ENCODE measurements around the gene ZBTB16.

Gene ZBTB16

DNA sequence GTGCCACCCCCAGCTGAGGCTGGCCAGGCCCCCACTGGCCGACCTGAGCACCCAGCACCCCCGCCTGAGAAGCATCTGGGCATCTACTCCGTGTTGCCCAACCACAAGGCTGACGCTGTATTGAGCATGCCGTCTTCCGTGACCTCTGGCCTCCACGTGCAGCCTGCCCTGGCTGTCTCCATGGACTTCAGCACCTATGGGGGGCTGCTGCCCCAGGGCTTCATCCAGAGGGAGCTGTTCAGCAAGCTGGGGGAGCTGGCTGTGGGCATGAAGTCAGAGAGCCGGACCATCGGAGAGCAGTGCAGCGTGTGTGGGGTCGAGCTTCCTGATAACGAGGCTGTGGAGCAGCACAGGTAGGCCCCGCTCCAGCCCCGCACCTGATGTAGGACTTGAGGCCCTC lies 4.7 kb downstream of the ZBTB16 start:
- no peak for DNase-seq (ENCODE audit: low spot score)

DNA sequence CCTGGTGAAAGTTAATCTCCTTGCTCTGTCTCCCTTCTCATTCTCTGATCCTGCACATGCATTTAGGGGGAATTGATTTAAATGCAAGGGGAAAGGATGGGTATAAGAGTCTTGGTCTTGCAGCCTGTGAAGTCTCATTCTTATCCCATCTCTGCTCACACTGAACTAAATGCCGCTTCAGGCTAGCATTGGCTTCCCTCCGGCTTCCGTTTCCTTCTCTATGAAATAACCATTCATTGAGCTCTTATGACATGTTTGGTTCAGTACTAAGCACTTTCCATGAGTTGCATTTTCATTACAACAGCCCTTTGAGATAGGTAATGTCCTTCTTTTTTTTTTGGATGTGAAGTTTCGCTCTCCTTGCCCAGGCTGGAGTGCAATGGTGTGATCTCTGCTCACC lies 5.6 kb downstream of the ZBTB16 start:
- DNase-seq (ENCODE audit: low spot score) = no peak

DNA sequence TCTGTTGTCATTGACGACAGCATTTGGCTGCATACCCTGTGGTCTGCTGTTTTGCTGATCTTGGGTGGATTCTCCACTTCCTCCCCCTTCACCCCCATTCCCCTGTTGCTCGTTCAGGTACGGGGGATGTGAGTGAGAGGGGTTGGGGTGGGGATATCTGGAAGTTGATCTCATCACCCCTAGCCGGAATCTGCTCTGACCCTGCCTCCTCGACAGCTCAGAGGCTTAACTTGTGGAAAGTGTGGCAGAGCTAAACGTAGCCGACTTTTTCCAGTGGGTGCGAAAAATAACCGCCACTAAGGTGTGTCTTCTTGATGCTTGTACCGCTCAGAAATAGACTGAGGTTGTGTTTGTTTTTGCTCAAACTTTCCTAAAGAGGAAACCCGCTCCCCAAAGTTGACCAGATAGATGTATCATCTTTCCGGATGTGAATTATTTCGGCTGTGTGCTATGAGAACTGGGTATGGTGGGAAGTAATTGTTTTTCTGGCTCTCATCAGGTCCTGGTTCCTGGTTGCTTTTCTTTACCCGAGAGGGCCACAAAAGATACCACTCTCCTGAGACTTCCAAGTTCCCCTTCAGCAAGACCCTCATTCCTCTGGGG lies 6.6 kb downstream of the ZBTB16 start:
- no peak for DNase-seq (ENCODE audit: low spot score)

DNA sequence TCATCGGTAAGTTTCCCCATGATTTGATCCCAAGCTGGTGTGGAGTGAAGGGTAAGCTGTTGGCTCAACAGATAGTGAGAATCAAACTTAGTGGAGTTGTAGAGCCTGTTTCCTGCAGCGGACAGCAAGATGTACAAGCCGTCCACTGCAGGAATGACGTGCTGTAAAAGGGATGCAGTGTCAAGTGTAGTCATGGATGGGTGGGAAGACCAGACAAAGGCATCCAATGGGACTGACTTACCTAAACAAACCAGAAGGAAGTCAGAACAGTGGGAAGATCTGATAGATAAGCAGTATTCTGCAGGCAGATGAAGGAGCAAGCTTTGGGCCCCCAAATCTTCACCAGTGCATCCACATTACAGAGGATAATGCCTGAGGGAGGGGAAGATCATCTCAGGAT lies 8.8 kb downstream of the ZBTB16 start:
- DNase-seq (ENCODE audit: low spot score) = no peak

DNA sequence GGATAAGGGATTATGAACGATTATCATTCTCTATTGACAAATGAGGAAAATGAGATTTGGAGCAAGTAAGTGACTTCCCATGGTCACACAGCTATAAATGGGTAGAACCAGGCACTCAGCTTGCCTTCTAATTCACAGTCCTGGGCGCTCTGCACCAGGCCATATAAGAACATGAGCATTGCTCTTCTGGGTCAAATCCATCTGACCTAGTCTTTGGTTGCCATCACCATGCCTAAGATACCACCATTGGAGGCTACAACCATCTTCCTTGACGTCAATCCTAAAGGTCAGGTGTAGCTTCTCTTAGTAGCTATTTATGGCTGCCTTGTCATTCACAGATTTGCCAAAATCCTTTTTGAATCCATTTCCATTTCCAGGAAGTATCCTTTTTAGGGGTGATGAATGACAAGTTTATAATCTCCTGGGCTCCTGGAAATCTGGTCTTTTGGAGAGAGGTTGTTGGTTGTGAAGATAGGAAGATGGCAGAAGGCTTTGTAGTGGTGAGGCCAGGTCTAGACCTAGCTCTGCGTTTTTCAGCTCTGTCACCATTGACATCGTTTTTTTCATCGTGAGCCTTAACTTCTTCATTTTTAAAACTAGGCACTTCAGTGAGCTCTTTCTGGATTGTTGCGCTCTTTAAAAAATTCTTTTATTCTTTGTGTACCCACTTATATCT lies 11.1 kb downstream of the ZBTB16 start:
- DNase-seq (ENCODE audit: low spot score) = no peak

DNA sequence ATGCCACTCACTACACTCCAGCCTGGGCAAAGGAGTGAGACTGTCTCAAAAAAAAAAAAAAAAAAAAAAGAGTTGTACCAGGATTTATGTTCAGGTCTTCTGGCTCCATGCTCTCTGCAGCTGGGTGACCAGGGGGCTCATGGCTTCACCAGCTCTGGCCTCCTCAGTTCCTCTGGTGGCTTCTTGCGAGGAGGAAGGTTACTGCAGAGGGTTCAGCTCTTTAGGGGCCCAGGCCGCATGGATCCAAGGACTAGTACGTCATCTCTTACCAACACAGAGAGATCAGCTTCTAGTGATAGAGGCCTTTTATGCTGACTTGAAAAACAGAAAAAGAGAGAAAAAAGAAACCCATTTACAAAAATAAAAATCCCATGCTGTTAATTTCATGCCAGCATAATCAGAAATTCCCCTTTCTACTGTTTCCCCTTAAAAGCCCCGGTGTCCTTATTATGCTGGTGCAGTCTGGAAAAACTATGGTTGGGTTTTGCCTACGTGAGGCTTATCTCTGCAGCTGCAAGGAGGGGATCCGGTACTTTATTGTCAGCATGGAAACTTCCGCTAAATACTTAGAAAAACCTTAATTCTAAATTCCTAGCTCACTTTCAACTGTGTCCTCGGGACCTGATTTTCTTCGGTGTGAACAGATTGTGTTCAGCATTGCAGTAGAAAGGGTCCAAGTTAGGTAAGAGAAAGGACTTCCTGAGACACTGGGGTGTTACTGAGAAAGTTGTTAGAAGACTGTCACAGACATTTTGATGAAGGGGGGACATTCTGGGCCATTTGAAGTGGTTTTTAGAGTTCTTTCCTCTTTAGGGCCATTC lies 13.7 kb downstream of the ZBTB16 start:
- no peak for DNase-seq (ENCODE audit: low spot score)

DNA sequence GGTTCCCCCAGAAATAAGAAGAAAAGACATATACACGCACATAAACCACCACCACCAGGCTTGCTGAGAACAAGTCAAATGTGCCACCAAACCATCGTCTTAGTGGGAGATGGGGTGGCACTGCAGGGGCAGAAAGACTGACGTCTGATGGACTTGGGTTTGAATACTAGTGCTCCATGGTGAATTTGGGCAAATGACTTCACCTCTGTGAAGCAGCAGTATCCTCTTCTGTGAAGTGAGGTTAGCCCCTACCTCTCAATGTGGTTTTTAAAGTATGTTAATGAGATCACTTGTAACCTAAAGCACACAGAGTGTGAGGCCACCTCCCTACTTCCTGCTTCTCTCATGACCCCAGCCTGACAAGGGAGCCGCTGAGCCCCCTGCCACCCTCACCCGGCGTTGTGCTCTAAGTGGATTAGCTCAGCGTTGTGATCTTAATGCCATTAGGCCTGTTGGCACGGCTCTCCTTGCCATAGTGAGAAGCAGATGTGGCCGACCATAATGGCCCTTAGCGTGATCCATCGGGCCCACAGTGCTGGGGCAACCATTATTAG lies 14.4 kb downstream of the ZBTB16 start:
- no peak for DNase-seq (ENCODE audit: low spot score)

DNA sequence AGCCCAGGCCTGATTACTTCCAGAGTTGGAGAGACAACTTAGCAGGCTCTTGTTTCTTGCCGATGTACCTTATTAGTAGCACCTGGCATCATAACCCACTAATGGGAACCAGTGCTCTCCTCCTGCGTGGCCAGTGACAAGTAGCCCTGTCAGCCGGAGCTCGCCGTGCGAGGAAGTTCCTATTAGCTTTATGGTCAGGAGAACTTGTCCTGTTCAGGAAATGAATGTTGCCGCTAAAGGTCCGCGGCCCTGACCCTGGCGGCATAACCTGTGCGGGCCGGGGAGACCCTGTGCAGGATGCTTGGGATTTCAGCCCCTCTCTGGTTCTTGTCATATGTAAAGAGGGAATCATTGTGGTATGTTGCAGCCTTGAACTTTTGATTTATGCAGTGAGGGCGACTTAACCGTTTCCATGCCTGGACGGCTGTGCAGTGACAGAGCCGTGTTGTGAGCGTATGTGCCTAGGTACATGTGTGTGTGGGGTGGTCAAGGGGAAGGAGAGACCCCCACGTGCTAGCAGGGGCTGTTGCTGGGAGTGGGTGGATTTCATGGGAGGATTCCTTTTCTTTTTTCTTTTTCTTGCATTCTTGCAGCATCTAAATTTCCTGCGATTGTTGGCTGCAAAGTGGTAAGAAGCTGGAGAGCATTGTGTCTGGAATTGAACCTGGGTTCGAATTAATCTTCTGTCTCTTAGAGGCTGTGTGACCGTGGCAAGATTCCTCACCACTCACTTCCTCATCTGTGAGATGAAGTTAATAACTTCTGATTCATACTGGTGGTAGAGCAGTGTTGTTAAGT lies 15.2 kb downstream of the ZBTB16 start:
- DNase-seq (ENCODE audit: low spot score) = no peak

DNA sequence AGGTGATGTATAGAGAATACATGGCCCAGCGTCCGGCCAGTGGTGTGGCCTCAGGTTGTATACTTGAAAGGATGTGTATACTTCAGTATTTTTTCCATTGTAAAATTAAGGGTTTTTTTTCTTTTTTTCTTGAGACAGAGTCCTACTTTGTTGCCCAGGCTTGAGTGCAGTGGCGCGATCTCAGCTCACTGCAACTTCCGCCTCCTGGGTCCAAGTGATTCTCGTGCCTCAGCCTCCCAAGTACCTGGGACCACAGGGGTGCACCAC lies 15.8 kb downstream of the ZBTB16 start:
- DNase-seq (ENCODE audit: low spot score) = no peak

DNA sequence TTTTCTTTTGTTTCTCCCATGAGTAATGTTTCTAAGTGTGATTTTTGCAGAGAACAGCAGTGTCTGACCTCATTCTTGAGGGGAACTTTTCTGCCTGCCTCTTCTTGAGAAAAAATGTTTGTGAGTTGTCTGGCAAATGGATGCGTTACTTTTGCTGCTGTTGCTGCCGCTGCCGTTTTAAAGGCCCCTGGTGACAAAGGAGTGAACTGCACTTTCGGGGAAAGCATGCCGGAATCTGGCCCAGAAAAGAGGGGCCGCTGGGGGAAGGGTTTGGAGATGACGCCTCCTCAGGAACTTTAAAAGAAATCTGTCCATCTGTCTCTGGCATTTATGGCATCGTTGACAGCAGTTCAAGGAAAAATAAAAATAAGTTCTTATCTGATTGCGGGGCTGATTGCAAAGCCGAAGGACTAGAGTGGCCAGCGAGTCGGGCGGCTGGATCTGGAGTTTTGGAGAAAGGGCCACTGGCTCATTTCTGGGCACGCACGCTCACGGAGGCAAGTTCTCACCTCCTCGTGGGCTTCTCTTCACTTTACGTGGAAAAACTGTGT lies 16.5 kb downstream of the ZBTB16 start:
- peak; percentile 85 for DNase-seq (ENCODE audit: low spot score)

DNA sequence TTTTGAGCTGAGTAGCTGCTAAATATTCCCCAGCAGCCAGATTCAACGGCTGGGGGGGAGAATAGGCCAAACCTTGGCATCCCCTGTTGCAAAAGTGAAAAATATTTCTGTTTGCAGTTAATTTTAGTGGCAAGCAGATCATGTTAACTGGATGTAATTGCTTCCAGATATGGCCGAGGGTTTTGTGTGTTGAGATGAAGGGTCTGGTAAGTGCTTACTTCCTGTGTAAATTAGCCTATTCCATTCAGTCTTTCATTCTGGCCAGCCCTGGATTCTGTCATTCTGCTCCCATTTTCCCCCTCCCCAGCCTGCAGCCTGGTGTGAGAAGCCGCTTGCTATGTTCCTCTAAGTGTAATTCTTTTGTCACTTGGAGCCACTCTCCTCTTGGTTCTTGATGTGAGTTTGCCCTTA lies 17.4 kb downstream of the ZBTB16 start:
- no peak for DNase-seq (ENCODE audit: low spot score)

DNA sequence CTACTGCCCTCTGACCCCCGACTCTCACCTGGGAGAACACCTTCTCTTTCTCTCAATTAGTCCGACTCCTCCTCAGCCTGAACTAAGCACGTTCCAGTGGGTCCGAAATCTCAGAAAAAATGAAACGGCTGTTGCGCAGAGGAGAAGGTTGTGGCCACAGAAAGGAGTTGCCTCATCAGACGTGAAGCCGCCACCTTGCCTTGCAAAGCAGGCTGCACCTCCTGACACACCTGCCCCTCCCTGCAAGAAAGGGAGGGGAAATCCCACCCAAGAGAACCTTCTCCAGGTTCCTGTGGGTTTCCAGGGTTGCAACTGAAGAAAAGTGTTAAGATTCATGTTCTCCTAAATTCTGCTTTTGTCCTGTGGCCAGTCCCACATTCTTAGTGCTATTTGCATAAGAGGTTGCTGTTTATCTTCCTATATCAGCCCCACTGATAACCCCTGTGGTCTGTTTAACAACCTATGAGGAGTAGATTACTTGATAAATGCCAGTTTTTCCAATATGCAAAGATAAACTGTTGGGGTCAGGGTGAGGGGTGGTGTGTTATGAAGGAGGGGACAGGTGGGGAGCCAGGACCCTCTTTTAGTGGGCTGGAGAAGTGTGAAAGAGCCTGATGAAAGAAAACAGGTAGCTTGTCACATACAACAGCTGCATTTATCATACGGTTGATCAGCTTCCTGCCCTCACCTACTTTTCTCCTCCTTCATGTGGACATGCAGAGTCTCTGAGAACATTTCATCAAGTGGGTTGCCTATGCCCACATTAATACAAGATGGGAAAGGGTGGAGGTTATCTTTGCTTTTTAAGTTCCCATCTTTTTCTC lies 18.2 kb downstream of the ZBTB16 start:
- DNase-seq (ENCODE audit: low spot score) = no peak

DNA sequence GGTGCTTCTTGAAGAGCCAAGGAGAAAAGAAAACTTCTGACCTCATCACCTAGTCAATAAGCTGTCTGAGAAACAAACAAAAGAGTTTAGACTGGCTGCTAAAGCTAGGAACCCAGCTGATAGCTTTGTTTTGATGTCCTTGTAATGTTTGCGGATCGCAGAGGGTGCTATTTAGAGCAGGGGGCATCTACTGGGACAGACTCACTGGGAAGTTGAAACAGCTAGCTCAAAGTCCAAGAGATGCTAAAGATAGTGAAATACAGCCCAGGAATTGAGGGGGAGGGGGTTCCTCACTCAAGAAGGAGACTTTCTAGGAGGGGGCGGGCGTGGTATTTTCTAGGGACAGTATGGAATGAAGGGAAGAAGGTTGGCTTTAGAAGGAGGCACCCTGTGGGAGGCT lies 18.9 kb downstream of the ZBTB16 start:
- no peak for DNase-seq (ENCODE audit: low spot score)

DNA sequence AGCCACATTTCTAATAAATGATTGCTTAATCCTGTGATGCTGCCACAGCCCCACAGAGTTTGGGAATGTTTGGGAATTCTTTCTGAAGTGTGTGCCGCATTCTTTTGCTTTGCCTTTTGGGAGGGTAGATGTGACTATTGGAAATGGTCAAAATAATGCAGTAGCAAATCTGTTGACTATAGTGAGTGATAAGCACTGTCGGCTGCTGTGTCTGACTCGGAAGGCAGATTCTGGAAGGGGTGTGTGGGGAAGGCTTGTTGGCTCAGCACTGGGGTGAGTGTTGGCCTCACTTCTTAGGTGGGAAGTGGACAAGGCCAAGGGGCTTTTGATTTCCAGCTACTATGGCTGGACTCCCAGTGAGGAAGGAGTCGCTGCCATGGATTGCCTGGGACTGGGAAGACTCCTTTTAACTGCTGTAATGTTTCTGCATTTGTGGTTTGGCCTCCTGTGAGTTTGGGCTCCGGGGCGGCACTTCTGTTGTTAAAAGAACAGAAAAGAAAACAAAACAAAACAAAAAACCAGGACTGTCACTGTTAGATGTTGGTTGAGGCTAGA lies 20.1 kb downstream of the ZBTB16 start:
- no peak for DNase-seq (ENCODE audit: low spot score)

DNA sequence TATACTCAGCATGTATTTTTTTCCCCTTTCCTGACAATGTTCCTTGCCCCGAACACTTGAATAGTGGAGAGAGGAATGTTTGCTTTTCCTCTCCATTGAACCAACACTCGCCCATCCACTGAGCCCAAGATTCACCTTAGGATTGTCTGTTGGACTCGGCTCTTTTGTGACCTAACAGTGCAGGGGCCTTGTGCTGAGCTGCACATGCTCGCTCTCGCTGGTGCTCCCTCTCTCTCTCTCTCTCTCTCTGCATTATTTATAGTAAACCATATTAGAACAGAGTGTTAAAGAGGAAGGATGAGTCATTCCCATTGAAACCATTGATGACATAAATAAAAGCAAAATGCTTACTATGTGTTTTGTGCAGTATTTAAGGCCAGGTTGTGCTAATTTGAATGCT lies 20.7 kb downstream of the ZBTB16 start:
- no peak for DNase-seq (ENCODE audit: low spot score)

DNA sequence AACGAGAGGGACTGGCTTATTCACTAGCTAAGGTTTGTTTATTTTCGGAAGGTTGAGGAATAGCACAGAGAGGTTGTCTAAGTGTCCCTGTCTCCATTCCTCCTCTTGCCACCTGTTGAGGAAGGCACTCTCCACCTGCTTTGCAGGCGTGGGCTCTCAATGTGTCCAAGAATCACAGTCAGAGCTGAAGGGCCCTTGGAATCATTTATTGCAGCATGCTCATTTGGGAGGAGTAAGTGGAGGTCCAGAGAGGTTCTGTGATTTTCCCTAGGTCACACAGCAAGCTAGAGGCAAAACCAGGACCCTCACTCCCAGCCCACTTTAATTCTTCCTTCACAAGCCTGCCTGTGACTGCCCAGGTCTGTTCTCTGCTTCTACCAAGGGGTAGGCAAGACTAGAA lies 21.3 kb downstream of the ZBTB16 start:
- no peak for DNase-seq (ENCODE audit: low spot score)

DNA sequence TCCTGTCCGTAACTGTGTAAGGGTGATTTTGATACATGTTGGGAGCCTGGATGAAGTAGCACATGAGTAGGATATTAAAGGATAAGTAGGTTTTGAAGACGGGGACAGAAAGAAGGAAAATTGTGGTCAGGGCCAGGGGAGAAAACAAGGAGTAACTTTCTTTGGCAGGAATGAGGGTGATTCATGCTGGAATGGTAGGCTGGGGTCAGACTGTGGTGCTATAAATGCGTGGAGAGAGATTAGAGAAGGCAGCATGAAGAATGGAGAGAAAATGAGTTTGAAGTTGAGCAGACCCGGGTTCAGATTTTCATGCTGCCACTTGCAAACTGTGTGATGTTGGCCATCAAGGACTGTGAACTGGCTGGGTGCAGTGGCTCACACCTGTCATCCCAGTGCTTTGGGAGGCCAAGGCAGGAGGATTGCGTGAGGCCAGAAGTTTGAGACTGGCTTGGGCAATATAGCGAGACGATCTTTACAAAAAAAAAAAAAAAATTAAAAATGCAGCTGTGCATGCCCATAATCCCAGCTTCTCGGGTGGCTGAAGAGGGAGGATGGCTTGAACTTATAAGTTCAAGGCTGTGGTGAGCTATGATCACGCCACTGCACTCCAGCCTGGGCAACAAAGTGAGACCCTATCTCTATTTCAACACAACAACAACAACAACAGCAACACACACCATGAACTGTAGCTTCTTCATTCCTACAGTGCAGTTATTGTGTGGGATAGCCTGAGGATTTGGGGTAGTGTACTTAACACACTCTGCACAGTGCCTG lies 22.3 kb downstream of the ZBTB16 start:
- DNase-seq (ENCODE audit: low spot score) = no peak

DNA sequence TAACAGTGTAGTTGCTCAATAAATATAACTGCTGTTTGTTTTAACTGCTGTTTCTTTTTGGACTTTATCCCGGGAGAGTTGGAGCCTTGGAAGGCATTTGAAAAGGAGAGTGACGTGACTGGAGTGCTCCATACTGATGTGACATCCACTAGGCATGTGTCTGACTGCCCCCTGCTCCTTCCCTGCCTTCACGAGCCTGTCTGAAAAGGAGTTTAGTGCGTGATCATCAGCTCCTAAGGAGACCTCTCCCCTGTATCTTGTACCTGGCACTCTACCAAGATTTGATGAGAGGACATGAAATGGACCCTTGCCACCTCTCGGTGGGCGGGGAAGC lies 22.9 kb downstream of the ZBTB16 start:
- no peak for DNase-seq (ENCODE audit: low spot score)

DNA sequence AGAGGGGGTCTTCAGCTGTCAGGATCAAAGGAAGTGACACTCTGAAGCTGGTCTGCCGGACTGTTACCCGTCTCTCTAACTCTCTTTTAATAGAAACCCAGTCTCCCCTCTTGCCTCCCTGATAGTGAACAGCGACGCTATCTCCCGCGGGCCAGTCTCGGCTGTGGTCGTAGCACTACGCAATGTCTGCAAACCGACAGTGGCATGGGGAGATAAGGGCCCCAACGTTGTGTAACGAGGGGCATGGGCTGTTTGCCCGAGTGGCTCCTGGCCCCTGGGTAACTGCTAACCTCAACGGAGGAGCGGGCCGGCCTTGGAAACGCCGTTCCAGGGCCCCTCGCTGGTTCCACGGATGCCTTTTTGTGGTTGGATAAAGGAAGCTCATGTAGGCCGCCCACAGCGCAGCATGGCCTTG lies 23.3 kb downstream of the ZBTB16 start:
- no peak for DNase-seq (ENCODE audit: low spot score)
